WTC11 (cell line): ENCODE data around the gene NR4A3. TPM values are rescaled to one million over a fixed set of nuclear protein-coding genes. Genes with fewer than 3 reads are reported as not detected.

Experiments used
- ATAC-seq: fragments of 200-7000 bp; cut with Tn5 transposase; 2 replicates; pipeline ENCODE4 v1.10.0; 2021; ENCODE audit warnings: mild to moderate bottlenecking, moderate library complexity
- CTCF ChIA-PET: fragments of 300-600 bp; sonication (Branson Sonifier 250); formaldehyde crosslinking; loops from one replicate; lab custom pipeline; 2021; ENCODE audit warnings: antibody characterized with exemption; lab: Charles Lee
- POLR2A ChIA-PET: fragments of 350-600 bp; sonication (Branson Sonifier 250); formaldehyde crosslinking; loops from one replicate; lab custom pipeline; 2021; ENCODE audit warnings: antibody characterized with exemption; lab: Charles Lee
- DNase-seq: peaks from one replicate; pipeline ENCODE4 v3.0.0; 2021; ENCODE audit warnings: low spot score
- H3K27ac Mint-ChIP-seq: 2 replicates; pipeline ENCODE4 v1.8.0; 2021; ENCODE audit warnings: mixed read lengths
- H3K27me3 Mint-ChIP-seq: 2 replicates; pipeline ENCODE4 v1.8.0; 2021; ENCODE audit warnings: low read depth, mild to moderate bottlenecking, moderate library complexity, mixed read lengths
- H3K36me3 Mint-ChIP-seq: 2 replicates; pipeline ENCODE4 v1.8.0; 2021; ENCODE audit warnings: mixed read lengths
- H3K4me1 Mint-ChIP-seq: 2 replicates; pipeline ENCODE4 v1.8.0; 2022; ENCODE audit warnings: mixed read lengths
- H3K4me3 Mint-ChIP-seq: 2 replicates; pipeline ENCODE4 v1.8.0; 2021; ENCODE audit warnings: mild to moderate bottlenecking, moderate library complexity, mixed read lengths
- H3K9me3 Mint-ChIP-seq: 2 replicates; pipeline ENCODE4 v1.8.0; 2021; ENCODE audit warnings: mixed read lengths
- ATF1 ChIP-seq: sonication (generic); formaldehyde crosslinking; IDR thresholded peaks from 2 replicates; pipeline ENCODE4 v1.8.1; 2023; ENCODE audit warnings: mild to moderate bottlenecking, moderate library complexity, missing genetic modification reagents
- ATF2 ChIP-seq: sonication (generic); formaldehyde crosslinking; IDR thresholded peaks from 2 replicates; pipeline ENCODE4 v1.8.1; 2022; ENCODE audit warnings: low read depth, missing genetic modification reagents, borderline replicate concordance
- E2F5 ChIP-seq: sonication (generic); formaldehyde crosslinking; IDR thresholded peaks from 2 replicates; pipeline ENCODE4 v1.8.1; 2022; ENCODE audit warnings: mild to moderate bottlenecking, moderate library complexity, missing genetic modification reagents
- EMX1 ChIP-seq: fragments of 250-450 bp; sonication (Bioruptor Pico); IDR thresholded peaks from 2 replicates; pipeline ENCODE4 v1.8.0; 2021; ENCODE audit warnings: mild to moderate bottlenecking
- ERG ChIP-seq: fragments of 250-450 bp; sonication (Bioruptor Pico); IDR thresholded peaks from 2 replicates; pipeline ENCODE4 v1.8.0; 2021; ENCODE audit warnings: mild to moderate bottlenecking
- FOXJ3 ChIP-seq: sonication (generic); formaldehyde crosslinking; IDR thresholded peaks from 2 replicates; pipeline ENCODE4 v1.9.0; 2021; ENCODE audit warnings: missing genetic modification reagents, mild to moderate bottlenecking, borderline replicate concordance
- FOXK1 ChIP-seq: sonication (generic); formaldehyde crosslinking; IDR thresholded peaks from 2 replicates; pipeline ENCODE4 v1.8.0; 2022; ENCODE audit warnings: mild to moderate bottlenecking, moderate library complexity, missing genetic modification reagents
- FOXP1 ChIP-seq: sonication (generic); formaldehyde crosslinking; IDR thresholded peaks from 2 replicates; pipeline ENCODE4 v1.8.0; 2022; ENCODE audit warnings: missing genetic modification reagents, mild to moderate bottlenecking, moderate library complexity, borderline replicate concordance
- FOXP4 ChIP-seq: sonication (generic); formaldehyde crosslinking; IDR thresholded peaks from 2 replicates; pipeline ENCODE4 v1.8.0; 2022; ENCODE audit warnings: mild to moderate bottlenecking, missing genetic modification reagents
- HMGXB4 ChIP-seq: sonication (generic); formaldehyde crosslinking; IDR thresholded peaks from 2 replicates; pipeline ENCODE4 v1.8.1; 2023; ENCODE audit warnings: mild to moderate bottlenecking, moderate library complexity, missing genetic modification reagents
- NR1H2 ChIP-seq: sonication (generic); formaldehyde crosslinking; IDR thresholded peaks from 2 replicates; pipeline ENCODE4 v1.9.0; 2021; ENCODE audit warnings: mild to moderate bottlenecking, moderate library complexity, missing genetic modification reagents
- PREB ChIP-seq: sonication (generic); formaldehyde crosslinking; IDR thresholded peaks from 2 replicates; pipeline ENCODE4 v1.8.1; 2022; ENCODE audit warnings: mild to moderate bottlenecking, missing genetic modification reagents, moderate library complexity, borderline replicate concordance
- STAT6 ChIP-seq: sonication (generic); formaldehyde crosslinking; conservative IDR thresholded peaks from 2 replicates; pipeline ENCODE4 v1.8.1; 2023; ENCODE audit warnings: mild to moderate bottlenecking, low read depth, missing genetic modification reagents, moderate library complexity
- ZMAT4 ChIP-seq: fragments of 250-450 bp; sonication (Bioruptor Pico); IDR thresholded peaks from 2 replicates; pipeline ENCODE4 v1.9.0; 2021; ENCODE audit warnings: mild to moderate bottlenecking
- ZNF121 ChIP-seq: sonication (generic); formaldehyde crosslinking; IDR thresholded peaks from 2 replicates; pipeline ENCODE4 v1.8.0; 2023; ENCODE audit warnings: missing genetic modification reagents
- ZNF396 ChIP-seq: fragments of 250-450 bp; sonication (Bioruptor Pico); IDR thresholded peaks from 2 replicates; pipeline ENCODE4 v1.8.0; 2021; ENCODE audit warnings: mild to moderate bottlenecking, moderate library complexity, borderline replicate concordance
- ZNF532 ChIP-seq: fragments of 250-450 bp; sonication (Bioruptor Pico); IDR thresholded peaks from 2 replicates; pipeline ENCODE4 v1.9.0; 2021; ENCODE audit warnings: mild to moderate bottlenecking, borderline replicate concordance
- ZNF671 ChIP-seq: fragments of 250-450 bp; sonication (Bioruptor Pico); IDR thresholded peaks from 2 replicates; pipeline ENCODE4 v1.8.0; 2021; ENCODE audit warnings: mild to moderate bottlenecking
- ZSCAN18 ChIP-seq: fragments of 250-450 bp; sonication (Bioruptor Pico); IDR thresholded peaks from 2 replicates; pipeline ENCODE4 v2.1.2; 2022; ENCODE audit warnings: mild to moderate bottlenecking, moderate library complexity
- total RNA-seq: library from RNA; stranded (reverse); gene quantifications from 3 replicates; pipeline ENCODE4 v1.2.3, GENCODE V29; 2021

Gene NR4A3
- total RNA-seq, 1 experiment from 2014 or later: 0.57 TPM

GRCh38 chr9:99889120-99889519, 67.4 kb downstream of the NR4A3 start:
- no peak for ATAC-seq
- no peaks in the 10 kb centered on the region for H3K36me3 Mint-ChIP-seq
- no peak overlapping the region for H3K27ac Mint-ChIP-seq
- TF ChIP-seq ZMAT4: no peak
- no peak for TF ChIP-seq HMGXB4 (CRISPR knock-in tag)
- no peak for TF ChIP-seq FOXK1 (CRISPR knock-in tag)
- TF ChIP-seq ZNF532 (CRISPR knock-in tag): no peak
- TF ChIP-seq FOXJ3 (CRISPR knock-in tag): no peak
- TF ChIP-seq EMX1 (CRISPR knock-in tag): no peak
- no peak for TF ChIP-seq ZNF396
- no peak for TF ChIP-seq ERG (CRISPR knock-in tag)
- no peak for TF ChIP-seq PREB (CRISPR knock-in tag)
- no peak for TF ChIP-seq ATF1
- TF ChIP-seq NR1H2 (CRISPR knock-in tag): no peak
- no peak for TF ChIP-seq E2F5 (CRISPR knock-in tag)
- TF ChIP-seq ZSCAN18 (CRISPR knock-in tag): no peak
- TF ChIP-seq ZNF121 (CRISPR knock-in tag): no peak
- no peak for TF ChIP-seq ZNF671
- no peak for TF ChIP-seq FOXP1 (CRISPR knock-in tag)
- no peak for TF ChIP-seq STAT6 (CRISPR knock-in tag)
- no peak for TF ChIP-seq ATF2 (CRISPR knock-in tag)
- TF ChIP-seq FOXP4 (CRISPR knock-in tag): no peak
- POLR2A ChIA-PET: no interaction called here
- H3K27me3 Mint-ChIP-seq: no peaks in the 10 kb centered on the region
- no peak for DNase-seq
- peaks cover 8% of the 10 kb centered on the region for H3K4me1 Mint-ChIP-seq
- CTCF ChIA-PET: interaction anchor here (1.2 kb wide), 1 partner anchor 18 kb away, joined by 3 read pairs; no protein-coding TSS in a partner anchor
- no peaks in the 10 kb centered on the region for H3K9me3 Mint-ChIP-seq
- no peak overlapping the region for H3K4me3 Mint-ChIP-seq
